GM12873 (cell line): Measurements from ENCODE around the gene BTBD10.

Experiments
- CTCF ChIP-seq: IDR thresholded peaks from 2 replicates; pipeline ENCODE4 v1.5.1; 2012; ENCODE audit warnings: low read depth, mild to moderate bottlenecking, moderate library complexity, low read length, control low read depth; ENCODE audit not compliant: insufficient read depth; ENCODE audit errors: missing control alignments

The BTBD10 gene

DNA sequence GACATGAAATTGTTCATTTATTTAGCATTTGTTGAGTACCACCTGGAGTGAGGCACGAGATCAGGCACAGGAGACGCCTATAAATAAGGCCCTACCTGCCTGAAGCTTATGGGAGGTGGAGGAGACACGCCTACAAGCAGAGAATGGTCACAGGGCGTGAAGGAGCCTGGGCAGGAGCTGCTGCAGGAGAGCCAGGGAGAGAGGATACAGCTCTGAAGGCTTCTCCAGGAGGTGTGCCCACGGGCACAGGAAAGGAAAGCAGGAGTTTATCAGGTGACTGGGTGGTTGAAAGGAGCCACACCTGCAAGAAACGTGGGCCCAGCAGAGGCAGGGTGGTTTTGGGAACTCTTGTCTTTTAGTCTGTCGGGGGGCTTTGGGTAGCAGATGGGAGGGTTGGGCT lies 115.1 kb downstream of the BTBD10 start:
- no peak for TF ChIP-seq CTCF

DNA sequence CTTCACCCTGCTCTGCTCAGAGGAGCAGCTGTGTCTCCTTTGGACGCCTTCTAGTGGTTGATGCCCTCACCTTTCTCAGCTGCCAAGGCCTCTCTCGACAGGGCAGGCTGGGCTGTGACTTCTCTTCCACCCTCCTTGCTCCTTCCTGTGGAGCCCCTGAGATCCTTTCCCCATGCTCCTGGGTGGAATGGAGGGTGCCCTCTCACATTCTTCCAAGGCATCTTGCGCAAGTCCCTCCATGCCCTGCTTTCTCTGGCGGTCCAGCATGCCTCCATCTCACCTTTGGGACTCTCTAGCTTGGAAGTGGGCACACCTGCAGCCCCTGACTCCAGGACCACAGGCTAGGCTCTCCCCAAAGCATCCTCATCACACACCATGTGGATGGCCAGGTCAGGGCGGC lies 116.6 kb downstream of the BTBD10 start:
- peak; percentile 9 for TF ChIP-seq CTCF

DNA sequence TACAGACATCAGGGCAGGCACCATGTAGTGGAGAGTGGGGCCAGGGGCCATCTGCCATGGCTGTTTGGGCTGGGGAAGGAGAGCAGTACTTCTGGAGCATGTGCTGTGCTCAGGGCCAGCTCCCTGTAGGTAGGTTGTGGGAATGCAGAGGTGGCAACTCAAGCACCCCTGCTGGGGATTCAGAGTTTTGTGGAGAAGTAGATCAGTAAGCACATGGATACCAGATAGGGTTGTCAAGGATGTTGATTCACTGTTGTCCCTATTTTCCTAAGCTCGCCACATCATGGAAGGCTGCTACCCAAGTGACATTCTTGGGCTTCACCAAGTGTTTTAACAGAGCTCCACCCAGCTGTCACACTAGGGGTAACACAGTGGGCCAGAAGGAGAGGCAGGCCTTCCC lies 118.2 kb downstream of the BTBD10 start:
- peak; percentile 11 for TF ChIP-seq CTCF

DNA sequence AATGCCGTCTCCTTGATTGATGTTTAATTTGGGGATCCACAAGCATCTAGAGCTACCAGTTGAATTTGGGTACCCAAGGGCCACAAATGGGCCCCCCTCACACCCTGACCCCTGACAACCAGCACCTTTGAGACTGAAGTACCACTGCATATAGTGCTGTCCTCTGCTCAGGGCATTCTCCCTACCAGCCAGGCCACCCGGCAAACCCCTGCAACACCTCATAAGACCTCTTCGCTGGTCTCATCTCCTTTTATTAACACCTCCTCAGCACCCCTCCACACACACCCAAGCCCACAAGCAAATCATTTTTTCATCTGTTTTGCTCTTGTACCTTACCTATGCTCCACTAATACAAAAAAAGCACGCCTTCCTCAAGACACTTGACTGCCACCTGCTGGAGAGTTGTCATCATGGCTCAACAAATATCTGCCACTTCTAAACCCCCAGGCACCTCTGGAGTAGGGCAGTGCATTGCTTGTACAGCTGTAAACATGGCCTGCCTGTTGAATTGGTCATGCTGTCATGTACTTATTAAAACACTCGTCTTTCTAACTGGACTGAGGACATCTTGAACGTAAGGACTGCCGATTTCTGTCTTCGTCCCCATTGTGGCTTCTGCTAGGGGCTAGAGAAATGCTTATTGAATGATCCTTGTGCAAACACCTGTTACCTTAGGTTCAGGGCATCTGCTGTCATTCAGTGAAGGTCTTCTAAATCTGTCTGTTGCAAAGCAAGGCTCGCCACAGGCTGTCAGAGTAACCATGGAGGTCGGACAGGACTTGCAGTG lies 118.9 kb downstream of the BTBD10 start:
- TF ChIP-seq CTCF: peak; percentile 85

- TF ChIP-seq CTCF: no peak
Measured at GRCh38 chr11:13343067-13343466, 120.0 kb downstream of the BTBD10 start.

DNA sequence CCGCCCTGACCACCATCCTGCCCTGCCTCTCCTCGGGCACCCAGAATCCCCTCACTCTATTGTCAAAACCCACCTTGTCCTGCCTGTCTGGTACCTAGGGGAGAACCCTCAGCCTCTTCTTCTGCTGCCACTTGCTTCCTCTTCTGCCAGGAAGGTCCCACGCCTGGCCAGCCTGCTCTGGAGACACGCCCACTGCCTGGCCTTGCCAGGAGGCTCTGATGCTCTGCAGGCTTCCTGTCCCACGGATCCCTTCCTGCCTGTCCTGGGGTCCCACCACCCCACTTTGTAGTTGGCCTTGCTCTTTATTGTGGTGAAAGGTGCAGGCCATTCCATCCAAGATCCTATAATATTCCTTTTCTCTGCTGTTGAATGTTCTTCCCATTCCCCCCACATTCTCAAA lies 122.0 kb downstream of the BTBD10 start:
- no peak for TF ChIP-seq CTCF

GRCh38 chr11:13339195-13340153 lies 123.5 kb downstream of the BTBD10 start:
- TF ChIP-seq CTCF: no peak
